Measurements from ENCODE around the gene CALCOCO1. TPM values are rescaled to one million over a fixed set of nuclear protein-coding genes. Genes with fewer than 3 reads are reported as not detected.

Gene CALCOCO1
- total and polyA plus RNA-seq, 2 of the 8 experiments (the other 6 are each of a cell fraction or from before 2014, with no cell fraction given) = 20.3 to 39.3 TPM

- no peak overlapping the region; a peak in 1 of 7 replicates for H3K9ac ChIP-seq (replicated peaks in 1 of 4; ENCODE audit: extremely low read depth in 1 of 4, low read depth in 3 of 4, low read length in 3 of 4)
- 80% methylated on average over 6 of the region's 8 CpGs; no CpG with 5 or more reads in 1 of the 2 experiments for WGBS, 2 experiments (ENCODE audit: extremely low coverage in 1 of 2, insufficient coverage in 1 of 2, insufficient read length in 1 of 2, insufficient replicate concordance in 2 of 2, low coverage in 1 of 2, low lambda C conversion rate in 2 of 2, missing lambda C conversion rate in 1 of 2)
- no peak overlapping the region for H2BK12ac ChIP-seq (ENCODE audit: low read depth, low read length)
- TF ChIP-seq EGR1 (IDR thresholded peaks at IDR 0.05; ENCODE audit: borderline replicate concordance, low read depth, low read length) (no peak), BRCA1 (IDR thresholded peaks at IDR 0.05; ENCODE audit: low read depth, low read length) (no peak), TAF1 (IDR thresholded peaks at IDR 0.05; ENCODE audit: low read depth, low read length) (no peak), EP300 (IDR thresholded peaks at IDR 0.05; ENCODE audit: borderline replicate concordance in 1 of 2, low read depth in 2 of 2, low read length in 2 of 2) (no peak), JUN (IDR thresholded peaks at IDR 0.05; ENCODE audit: low read depth, low read length) (no peak), TAF7 (optimal IDR thresholded peaks at IDR 0.05; ENCODE audit: borderline replicate concordance, low read depth, low read length) (no peak), RAD21 (IDR thresholded peaks at IDR 0.05 in 1 of 2, conservative IDR thresholded peaks at IDR 0.05 in 1 of 2; ENCODE audit: low read depth in 2 of 2, low read length in 2 of 2) (no peak), USF2 (IDR thresholded peaks at IDR 0.05; ENCODE audit: low read length) (no peak), RXRA (IDR thresholded peaks at IDR 0.05; ENCODE audit: insufficient read depth, low read depth, low read length) (no peak), GTF2F1 (IDR thresholded peaks at IDR 0.05; ENCODE audit: borderline replicate concordance, low read depth, low read length) (no peak), SIRT6 (IDR thresholded peaks at IDR 0.05; ENCODE audit: low read length) (no peak)
Observed at GRCh38 chr12:53712059-53712643, 15.1 kb downstream of the CALCOCO1 start.

More at GRCh38 chr12:53712059-53712643, 15.1 kb downstream of the CALCOCO1 start:
- no peak overlapping the region for H2BK120ac ChIP-seq (replicated peaks; ENCODE audit: low read depth, low read length)
- no peaks in the 10 kb centered on the region for H3K79me1 ChIP-seq (ENCODE audit: low read depth, low read length)
- no peak overlapping the region for H2AFZ ChIP-seq (ENCODE audit: low read length)
- H4K5ac ChIP-seq (ENCODE audit: insufficient read length, low read depth, low read length) = no peak overlapping the region
- H3K23ac ChIP-seq (ENCODE audit: insufficient read length) = no peak overlapping the region
- no peak overlapping the region for H3K4me3 ChIP-seq (ENCODE audit: extremely low read depth in 1 of 4, insufficient read depth in 2 of 4, low read depth in 3 of 4, low read length in 4 of 4)
- no peak overlapping the region for H4K91ac ChIP-seq (replicated peaks; ENCODE audit: insufficient read length, low read length)
- no peaks in the 10 kb centered on the region for H3K9me3 ChIP-seq (ENCODE audit: insufficient read depth in 2 of 2, low read depth in 1 of 2, low read length in 1 of 2)
- no peaks in the 10 kb centered on the region for H3K23me2 ChIP-seq (ENCODE audit: low read depth, low read length)
- no peaks in the 10 kb centered on the region for H3K79me2 ChIP-seq (ENCODE audit: control insufficient read depth in 1 of 2, insufficient read depth in 2 of 2, low read length in 2 of 2)
- H3K14ac ChIP-seq (ENCODE audit: insufficient read length) = no peak overlapping the region
- no peaks in the 10 kb centered on the region for H3K36me3 ChIP-seq (ENCODE audit: control insufficient read depth in 2 of 4, insufficient read depth in 4 of 4, low read length in 3 of 4)
- no peak overlapping the region for H3K18ac ChIP-seq (ENCODE audit: extremely low read depth, low read length)
- peaks cover 0 to 2% (median 0%) of the 10 kb centered on the region in 4 experiments; a peak in 2 of 7 replicates for H3K27me3 ChIP-seq (replicated peaks in 1 of 4; ENCODE audit: control insufficient read depth in 3 of 4, extremely low read depth in 1 of 4, insufficient read depth in 3 of 4, low read length in 3 of 4)
- H3K4ac ChIP-seq (replicated peaks; ENCODE audit: insufficient read length, low read depth, low read length) = no peak overlapping the region
- no peak overlapping the region for H2BK15ac ChIP-seq (ENCODE audit: low read length)
- FAIRE-seq = no peak
- no peak overlapping the region for H3K56ac ChIP-seq (replicated peaks; ENCODE audit: insufficient read length, low read depth, low read length)
- no peaks in the 10 kb centered on the region; a peak in 1 of 7 replicates for H3K4me1 ChIP-seq (replicated peaks in 1 of 4; ENCODE audit: control insufficient read depth in 3 of 4, insufficient read depth in 4 of 4, low read length in 3 of 4)
- no peak overlapping the region for H2BK20ac ChIP-seq (ENCODE audit: low read length)
- H2BK5ac ChIP-seq (ENCODE audit: low read depth, low read length) = no peak overlapping the region
- CTCF ChIA-PET (ENCODE audit: partially characterized antibody) = no interaction called here
- peaks cover 0 to 3% of the 10 kb centered on the region in 2 experiments for H4K20me1 ChIP-seq (replicated peaks in 1 of 2; ENCODE audit: control insufficient read depth in 1 of 2, insufficient read depth in 2 of 2, low read length in 2 of 2)
- POLR2A ChIA-PET (ENCODE audit: partially characterized antibody) = no interaction called here
- DNase-seq (ENCODE audit: low read depth in 1 of 2, low spot score in 2 of 2) = no peak
- no peak overlapping the region for H3K4me2 ChIP-seq (ENCODE audit: insufficient read depth in 1 of 2, low read depth in 2 of 2, low read length in 2 of 2)
- H2AK5ac ChIP-seq (ENCODE audit: low read depth, low read length) = no peak overlapping the region
- H3K27ac ChIP-seq (ENCODE audit: low read depth, low read length) = no peak overlapping the region
- H4K8ac ChIP-seq (ENCODE audit: extremely low read depth, insufficient read depth, low read length) = no peak overlapping the region; the same call in 1 of the 2 replicates
